SK-N-SH treated with all-trans-retinoic acid at 6 μM for 48 hours (cell line): ENCODE data around the gene SMCHD1.

ENCODE experiments used
- ARNTL ChIP-seq: fragments of 450-650 bp; formaldehyde crosslinking; IDR thresholded peaks from 2 replicates; pipeline ENCODE4 v1.5.0; 2020; ENCODE audit warnings: low read depth, mild to moderate bottlenecking, moderate library complexity, borderline replicate concordance
- ISL1 ChIP-seq: fragments of 250-450 bp; sonication (Bioruptor Pico); IDR thresholded peaks from 2 replicates; pipeline ENCODE4 v2.1.2; 2022; ENCODE audit warnings: mild to moderate bottlenecking, moderate library complexity
- TOX ChIP-seq: fragments of 250-450 bp; sonication (Bioruptor Pico); IDR thresholded peaks from 2 replicates; pipeline ENCODE4 v1.8.0; 2021; ENCODE audit warnings: mild to moderate bottlenecking, moderate library complexity, borderline replicate concordance
- ZFP3 ChIP-seq: fragments of 250-450 bp; sonication (Bioruptor Pico); IDR thresholded peaks from 2 replicates; pipeline ENCODE4 v1.5.0; 2020; ENCODE audit warnings: mild to moderate bottlenecking, moderate library complexity

DNA sequence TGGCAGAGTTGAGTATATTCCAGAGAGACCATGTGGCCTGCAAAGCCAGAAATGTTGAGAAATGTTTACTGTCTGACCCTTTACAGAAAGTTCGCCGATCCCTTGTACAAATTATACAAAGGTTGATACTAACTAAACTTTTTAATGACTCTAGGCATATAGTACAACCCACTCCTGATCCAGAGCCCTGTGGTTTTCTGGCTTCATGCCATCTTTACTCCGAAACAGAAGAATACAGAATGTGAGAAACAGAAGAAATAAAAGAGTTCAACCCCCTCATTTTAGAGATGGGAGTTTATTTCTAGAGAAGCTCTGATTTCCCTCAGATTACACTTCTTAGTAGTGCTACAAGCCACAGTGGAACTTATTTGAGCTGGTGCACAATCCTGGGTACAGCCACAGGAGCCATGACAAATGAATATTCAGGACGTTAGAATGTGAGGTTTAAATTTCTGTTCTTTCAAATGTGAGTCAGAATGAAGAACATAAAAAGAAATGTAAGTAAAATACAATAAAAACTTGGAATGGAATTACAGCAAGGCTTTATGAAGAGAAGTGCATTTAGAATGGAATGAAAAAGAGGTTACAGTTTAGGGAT, 38.0 kb upstream of the SMCHD1 start:
- TF ChIP-seq ARNTL (CRISPR knock-in tag), result no peak
- no peak for TF ChIP-seq ZFP3 (CRISPR knock-in tag)
- TF ChIP-seq TOX (CRISPR knock-in tag), result no peak
- no peak for TF ChIP-seq ISL1 (CRISPR knock-in tag)
